ENCODE measurements around the gene TNFRSF9.

DNA sequence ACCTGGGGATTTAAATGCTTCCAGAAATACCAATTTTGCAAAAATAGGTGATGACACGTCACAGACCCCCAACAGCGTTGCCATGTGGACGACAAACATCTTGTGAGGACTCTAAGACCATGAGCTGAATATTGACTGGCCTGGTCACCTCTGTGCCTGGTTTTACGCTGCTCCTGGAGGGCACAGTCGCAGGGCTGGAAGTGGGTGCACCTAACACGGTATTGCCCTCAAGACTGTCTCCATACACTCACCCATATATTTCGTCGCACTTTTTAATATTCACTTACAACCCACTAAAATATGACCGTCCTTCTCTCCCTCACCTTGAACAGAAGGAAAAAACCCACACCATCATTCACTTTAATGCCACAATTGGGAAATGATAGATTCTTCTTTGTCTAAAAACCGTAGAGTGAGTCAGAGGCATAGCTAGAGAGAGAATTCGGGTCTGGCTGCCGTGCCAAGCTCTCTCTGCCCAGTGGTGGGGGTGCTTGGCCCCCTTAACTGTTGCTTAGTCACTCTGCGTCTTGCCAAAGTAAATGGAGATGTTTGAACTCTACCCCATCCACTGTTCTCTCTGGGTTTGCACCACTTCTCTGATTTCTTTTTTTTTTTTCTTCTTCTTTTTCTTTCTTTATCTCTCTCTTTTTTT lies 47.0 kb downstream of the TNFRSF9 start:
- no peak for TF ChIP-seq POLR2A (IDR thresholded peaks at IDR 0.05)
- TF ChIP-seq, protein P1, sequence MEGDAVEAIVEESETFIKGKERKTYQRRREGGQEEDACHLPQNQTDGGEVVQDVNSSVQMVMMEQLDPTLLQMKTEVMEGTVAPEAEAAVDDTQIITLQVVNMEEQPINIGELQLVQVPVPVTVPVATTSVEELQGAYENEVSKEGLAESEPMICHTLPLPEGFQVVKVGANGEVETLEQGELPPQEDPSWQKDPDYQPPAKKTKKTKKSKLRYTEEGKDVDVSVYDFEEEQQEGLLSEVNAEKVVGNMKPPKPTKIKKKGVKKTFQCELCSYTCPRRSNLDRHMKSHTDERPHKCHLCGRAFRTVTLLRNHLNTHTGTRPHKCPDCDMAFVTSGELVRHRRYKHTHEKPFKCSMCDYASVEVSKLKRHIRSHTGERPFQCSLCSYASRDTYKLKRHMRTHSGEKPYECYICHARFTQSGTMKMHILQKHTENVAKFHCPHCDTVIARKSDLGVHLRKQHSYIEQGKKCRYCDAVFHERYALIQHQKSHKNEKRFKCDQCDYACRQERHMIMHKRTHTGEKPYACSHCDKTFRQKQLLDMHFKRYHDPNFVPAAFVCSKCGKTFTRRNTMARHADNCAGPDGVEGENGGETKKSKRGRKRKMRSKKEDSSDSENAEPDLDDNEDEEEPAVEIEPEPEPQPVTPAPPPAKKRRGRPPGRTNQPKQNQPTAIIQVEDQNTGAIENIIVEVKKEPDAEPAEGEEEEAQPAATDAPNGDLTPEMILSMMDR (IDR thresholded peaks at IDR 0.05 in 4 of 5, conservative IDR thresholded peaks at IDR 0.05 in 1 of 5): no peak
